CD4-positive, alpha-beta T cell treated with Interferon alpha-2 for 1 hour (primary cell): ENCODE results near the gene NTRK3.

Experiments used
- DNase-seq, 2 donors: peaks; one replicate each; pipeline ENCODE4 v3.0.0-alpha.2; 2020 to 2022

Gene NTRK3

DNA sequence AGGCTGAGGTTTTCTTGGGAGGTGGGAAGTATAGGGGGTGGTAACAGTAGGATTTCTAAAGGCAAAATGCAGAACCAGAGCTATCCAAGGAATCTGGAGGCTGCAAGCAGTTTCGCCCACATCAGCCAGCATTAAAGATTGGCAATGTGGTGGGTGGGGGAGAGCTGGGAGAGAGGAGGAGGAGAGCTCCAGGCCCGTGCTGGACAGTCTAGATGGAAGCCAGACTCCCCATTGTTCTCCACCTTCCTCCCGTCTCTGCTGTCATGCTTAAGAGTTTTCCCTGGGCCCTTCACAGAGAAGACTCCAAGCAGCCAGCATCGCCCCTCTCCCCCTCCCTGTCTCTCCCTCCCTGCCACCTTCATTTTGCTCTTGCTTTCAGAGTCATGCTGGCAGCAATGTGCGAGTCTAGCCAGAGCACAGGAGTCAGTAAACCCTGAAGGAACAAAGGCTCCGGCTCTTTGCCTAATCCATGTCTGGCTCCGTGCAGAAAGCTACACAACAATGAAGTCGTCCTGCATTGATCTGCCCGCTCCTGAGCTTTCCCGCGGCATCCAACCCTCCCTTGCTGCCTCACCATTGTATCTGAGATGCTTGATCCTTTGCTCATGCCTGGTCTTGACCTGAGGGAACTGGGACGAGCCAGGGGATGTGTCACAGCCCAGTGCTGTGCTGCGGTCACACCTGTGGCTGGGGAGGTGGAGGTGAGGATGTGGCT is 282.9 kb downstream of the NTRK3 start:
- no peak for DNase-seq

- no peak for DNase-seq
Measured at GRCh38 chr15:87971076-87971475, 285.5 kb downstream of the NTRK3 start.

- no peak for DNase-seq
Measured at GRCh38 chr15:87967951-87968350, 288.6 kb downstream of the NTRK3 start.

GRCh38 chr15:87965304-87965703 is 291.2 kb downstream of the NTRK3 start:
- DNase-seq = no peak

DNA sequence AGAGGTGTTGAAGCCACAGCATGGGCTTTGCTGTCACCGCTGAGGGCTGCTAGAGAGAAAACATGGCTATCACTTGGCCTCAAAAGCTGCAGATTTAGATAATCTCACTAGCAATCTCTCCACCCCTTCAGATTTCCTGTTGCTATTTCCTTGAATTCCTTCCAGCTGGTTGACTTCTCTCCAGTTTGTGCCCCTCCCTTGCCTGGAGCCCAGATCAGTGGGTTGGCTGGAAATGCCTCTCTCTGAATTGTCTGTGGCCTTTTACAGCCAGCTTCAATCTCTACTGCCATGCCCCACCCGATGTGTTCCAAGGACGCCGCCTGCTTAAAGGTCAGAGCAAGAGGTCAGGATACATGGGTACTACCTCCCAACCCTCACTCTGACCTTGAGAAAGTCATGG is 294.1 kb downstream of the NTRK3 start:
- no peak for DNase-seq

DNA sequence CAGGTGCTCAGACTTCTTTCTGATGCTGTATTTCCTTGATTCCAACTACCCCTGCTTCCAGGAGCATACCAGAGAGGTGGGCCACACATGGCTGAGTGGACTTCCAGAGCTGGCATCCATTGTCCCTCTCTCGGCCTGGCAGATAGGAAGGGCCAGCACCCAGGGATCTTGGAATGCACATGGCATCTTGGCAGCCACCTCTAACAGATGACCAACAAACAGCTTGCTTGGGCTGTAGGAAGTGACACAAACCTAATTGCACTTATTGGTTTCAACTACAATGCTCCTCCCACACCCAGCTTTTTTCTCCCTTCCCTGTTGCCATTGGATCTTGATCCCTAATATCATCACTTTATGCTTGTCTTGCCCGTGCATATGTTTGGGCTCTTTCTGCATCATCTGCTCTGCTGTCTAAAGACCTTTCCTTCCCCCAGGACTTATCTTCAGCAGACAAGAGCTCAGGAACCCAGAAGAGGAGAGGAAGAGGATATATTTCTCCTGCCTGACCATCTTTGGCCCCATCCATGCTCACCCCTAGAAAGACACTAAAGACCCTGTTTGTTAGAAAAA is 294.6 kb downstream of the NTRK3 start:
- DNase-seq = no peak

GRCh38 chr15:87959662-87960061 is 296.9 kb downstream of the NTRK3 start:
- no peak for DNase-seq

- no peak for DNase-seq
Measured at GRCh38 chr15:87959080-87959479, 297.5 kb downstream of the NTRK3 start.

DNA sequence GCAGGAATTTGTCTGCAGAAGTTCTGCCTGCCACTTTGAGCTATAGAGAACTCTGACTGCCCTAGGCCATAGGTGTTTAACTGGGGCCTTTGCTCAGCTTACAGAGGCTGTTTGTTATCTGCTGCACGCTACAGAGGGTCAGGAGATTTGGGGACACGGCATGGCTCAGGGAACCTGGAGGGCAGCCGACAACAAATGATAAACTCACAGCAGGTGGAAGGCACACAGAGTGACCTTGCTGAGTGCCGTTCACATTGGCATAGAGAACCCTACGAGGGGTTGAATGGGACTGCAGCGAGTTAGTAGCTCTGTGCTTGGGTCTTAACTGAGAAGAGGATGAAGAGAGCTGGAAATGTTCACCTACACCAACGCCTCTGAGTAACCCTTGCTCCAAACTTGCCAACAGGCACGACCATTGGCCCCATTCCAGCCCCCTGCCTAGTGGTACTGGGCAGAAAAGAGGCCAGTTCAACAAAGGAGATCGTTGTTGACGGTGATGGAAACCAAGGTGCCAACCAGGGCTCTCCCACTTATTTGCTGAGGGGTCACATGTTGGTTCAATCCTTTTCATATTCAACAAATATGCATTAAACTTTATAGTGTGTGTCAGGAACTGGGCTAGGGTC is 301.1 kb downstream of the NTRK3 start:
- no peak for DNase-seq

DNA sequence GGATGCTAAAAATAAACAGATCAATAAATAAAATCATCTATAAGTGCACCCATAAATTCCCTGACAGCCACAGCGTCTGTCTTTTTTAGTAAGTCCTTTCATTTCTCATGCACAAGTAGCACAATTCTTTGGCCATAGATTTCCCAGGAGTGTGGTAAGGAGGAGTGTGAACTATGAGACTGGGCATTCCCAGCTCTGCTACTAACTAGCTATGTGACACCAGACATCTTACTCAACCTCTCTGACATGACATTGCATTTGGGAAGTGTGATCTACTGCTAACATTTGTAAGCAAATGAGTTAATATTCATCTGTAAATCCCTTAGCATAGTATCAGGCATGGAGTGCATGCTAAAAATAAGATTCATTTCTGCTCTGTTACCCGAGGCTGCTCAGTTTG is 301.7 kb downstream of the NTRK3 start:
- DNase-seq = no peak

GRCh38 chr15:87952736-87953287 is 303.7 kb downstream of the NTRK3 start:
- DNase-seq = no peak

GRCh38 chr15:87949575-87950223 is 306.8 kb downstream of the NTRK3 start:
- DNase-seq = no peak

GRCh38 chr15:87949151-87949574 is 307.4 kb downstream of the NTRK3 start:
- no peak for DNase-seq

DNA sequence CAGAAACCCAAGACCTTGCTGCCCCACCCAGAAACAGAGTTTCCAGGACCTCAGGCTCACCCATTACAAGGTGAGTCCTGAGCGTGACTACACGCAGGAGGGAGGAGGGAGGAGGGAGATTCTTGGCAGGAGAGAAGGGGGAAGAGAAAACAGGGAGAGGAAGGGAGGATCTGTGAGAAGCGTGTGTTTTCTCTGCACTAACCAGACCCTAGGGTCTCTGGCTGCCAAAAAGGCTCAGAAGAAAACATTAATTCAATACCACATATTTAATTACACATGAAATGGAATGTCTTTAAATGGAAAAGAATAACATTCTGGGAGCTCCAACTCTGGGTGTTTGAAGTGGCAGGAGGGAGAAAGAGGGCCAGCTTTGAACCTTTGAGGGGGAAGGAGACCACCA is 309.0 kb downstream of the NTRK3 start:
- DNase-seq = no peak

- no peak for DNase-seq
Measured at GRCh38 chr15:87945246-87945645, 311.3 kb downstream of the NTRK3 start.

DNA sequence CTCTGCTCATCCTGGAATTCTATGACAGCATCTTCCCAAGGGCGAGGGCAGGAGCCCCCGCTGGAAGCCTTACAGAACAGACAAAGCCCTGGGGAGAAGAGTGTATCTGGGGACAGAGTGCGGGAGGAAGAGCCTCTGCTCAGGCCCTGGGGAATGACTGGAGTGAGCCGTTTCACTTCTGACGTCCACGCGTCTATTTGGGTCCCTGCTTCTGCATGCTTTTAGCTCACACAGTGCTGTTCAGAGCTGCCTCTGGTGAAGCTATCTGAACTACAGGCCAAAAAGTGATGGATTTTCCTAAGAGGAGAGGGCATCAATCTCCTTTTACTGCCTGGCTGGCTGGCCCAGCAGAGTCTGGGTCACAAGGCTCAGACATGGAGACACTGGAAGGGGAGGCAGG is 311.8 kb downstream of the NTRK3 start:
- DNase-seq = no peak

GRCh38 chr15:87944050-87944449 is 312.5 kb downstream of the NTRK3 start:
- no peak for DNase-seq

- no peak for DNase-seq
Measured at GRCh38 chr15:87943626-87944025, 312.9 kb downstream of the NTRK3 start.

DNA sequence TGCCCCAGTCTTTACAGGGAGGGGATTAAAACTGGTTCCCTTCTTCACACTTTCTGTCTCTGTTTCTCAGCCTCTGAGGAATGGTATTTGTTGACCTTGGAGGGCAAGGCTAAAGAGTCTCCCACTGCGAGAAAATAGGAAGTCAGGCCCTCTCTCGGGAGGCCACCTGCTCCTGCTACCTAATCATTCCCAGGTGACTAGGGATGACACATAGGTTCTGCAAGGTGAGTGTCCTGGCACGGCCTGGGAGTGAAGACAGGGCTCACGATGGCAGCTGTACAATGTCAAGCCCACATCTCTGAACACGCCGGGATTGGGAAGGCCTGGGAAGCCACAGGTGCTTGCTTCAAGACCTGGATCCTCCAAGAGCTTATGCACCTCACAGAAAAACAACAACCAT is 314.2 kb downstream of the NTRK3 start:
- DNase-seq = no peak

DNA sequence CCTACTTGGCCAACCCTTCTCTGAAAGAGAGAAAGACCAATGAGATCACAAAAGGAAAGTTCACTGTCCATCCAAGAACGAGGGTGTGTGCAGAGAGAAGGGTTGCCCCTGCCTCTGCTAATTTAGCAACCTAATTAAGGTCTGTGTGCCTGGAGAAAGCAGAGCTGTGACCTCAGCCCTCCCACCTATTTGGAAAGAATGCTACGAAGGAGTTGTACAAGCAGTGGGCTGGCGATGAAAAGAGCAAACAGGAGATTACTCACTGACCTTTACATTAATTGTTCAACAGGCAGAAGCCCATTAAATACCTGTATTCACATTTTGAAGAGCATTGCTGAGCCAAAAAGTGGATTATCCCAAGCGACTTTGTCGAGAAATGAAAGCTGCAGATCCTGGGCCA is 314.9 kb downstream of the NTRK3 start:
- DNase-seq = no peak

DNA sequence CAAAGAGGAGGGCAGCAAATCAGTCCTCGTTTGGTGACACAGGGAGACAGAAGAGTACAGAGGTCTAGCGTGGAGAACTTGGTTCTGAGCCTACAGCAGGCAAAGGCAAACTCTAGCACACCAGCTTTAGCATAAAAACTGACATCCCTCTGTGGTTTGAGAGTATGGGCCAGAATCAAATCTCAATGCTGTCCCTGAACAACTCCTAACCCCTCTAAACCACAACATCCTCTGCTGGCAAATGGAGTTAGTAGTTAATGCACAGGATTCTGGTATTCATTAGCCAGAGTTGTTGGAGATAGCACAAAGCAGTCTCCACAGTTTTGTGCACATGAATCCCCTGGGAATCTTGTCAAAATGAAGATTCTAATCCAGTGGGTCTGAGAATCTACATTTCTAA is 315.8 kb downstream of the NTRK3 start:
- DNase-seq = no peak

DNA sequence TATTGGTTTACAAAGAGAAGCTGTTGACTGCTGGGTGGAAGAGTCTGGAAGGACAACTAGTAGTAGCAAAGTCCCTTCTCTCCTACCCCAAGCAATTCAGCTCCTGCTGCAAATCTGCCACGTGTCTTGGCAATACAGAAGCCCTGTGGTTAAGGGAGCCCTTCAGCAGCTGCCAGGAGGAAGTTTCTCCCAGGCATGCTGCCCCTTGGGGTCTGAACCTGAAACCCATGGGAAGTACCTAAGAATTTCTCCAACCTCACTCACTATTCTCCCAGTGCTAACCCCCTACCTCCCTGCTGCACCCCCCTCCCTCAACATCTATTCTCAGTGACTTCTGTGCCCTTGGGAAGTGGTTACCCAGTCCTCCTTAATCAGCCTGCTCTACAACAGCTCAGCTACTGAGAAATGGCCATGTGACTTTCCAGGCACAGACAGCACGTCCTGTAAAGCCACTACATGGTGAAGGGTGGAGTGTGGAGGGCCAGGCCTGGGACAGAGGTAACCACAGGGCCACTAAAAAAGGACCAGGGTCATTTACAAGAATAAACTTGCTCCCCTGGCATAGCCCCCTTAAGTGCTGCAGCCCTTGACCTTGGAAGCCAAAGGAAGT is 316.6 kb downstream of the NTRK3 start:
- DNase-seq = no peak

DNA sequence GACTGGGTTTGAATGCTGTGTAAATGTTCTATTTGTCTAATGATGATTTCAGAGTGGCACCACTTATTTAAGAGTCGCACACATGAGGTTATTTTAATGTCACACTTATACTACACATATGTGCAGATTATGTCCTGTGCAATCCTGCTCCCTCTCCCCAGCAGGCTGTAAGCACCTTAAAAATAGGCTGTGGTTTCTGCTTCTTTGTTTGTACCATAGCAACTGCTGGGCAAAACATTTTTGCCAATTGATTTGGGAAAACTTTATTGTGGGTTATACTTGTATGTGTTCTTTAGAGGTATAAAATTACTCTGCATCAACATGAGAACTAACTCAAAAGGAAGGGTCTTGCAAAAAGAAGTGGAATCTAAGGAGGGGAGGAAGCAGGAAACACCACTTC is 318.5 kb downstream of the NTRK3 start:
- no peak for DNase-seq
